ENCODE results near the gene PRDM12.

PRDM12 gene

DNA sequence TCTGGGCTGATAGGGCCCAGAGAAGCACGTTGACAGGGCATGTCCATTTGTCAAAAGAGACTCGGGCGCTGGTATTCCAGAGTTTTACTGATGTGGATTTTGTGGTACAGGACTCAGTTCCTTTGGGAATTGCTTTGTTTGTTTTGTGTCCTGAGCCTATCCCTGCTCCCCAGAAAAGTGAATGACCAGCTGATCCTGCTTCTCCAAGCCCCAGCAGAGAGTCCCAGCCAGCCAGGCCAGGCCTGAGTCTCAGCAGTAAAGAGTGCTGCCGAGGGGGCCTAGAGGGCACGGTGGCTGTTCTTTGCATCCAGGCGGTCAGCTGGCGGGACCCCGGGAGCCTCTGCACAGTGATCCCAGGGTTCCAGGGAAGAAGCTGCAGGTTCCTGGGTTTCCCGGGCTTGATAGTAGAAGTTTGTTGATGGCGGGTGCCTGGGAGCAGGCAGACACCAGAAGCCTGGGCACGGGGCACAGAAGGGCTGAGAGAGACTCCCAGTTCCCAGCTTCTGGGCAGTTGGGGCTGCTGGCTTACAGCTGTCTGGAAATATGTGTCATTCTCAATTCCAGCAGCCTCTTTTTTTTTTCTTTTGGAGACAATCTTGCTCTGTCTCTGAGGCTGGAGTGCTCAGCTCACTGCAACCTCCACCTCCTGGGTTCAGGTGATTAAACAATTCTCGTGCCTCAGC is 8.7 kb downstream of the PRDM12 start:
- H3K4me1 ChIP-seq (ENCODE audit: insufficient read depth, low read length, severe bottlenecking) = no peaks in the 10 kb centered on the region
- H3K4me2 ChIP-seq (ENCODE audit: low read length) = no peak overlapping the region
- H2AFZ ChIP-seq (ENCODE audit: low read length) = no peak overlapping the region
- no peak overlapping the region for H3K4me3 ChIP-seq (ENCODE audit: low read depth, low read length, poor library complexity, severe bottlenecking)
- no peaks in the 10 kb centered on the region for H3K9me3 ChIP-seq (ENCODE audit: low read length)
- no peaks in the 10 kb centered on the region for H3K36me3 ChIP-seq (ENCODE audit: insufficient read depth, low read length)
- H3F3A ChIP-seq (ENCODE audit: insufficient read depth, low read length) = no peaks in the 10 kb centered on the region
- TF ChIP-seq, protein P1, sequence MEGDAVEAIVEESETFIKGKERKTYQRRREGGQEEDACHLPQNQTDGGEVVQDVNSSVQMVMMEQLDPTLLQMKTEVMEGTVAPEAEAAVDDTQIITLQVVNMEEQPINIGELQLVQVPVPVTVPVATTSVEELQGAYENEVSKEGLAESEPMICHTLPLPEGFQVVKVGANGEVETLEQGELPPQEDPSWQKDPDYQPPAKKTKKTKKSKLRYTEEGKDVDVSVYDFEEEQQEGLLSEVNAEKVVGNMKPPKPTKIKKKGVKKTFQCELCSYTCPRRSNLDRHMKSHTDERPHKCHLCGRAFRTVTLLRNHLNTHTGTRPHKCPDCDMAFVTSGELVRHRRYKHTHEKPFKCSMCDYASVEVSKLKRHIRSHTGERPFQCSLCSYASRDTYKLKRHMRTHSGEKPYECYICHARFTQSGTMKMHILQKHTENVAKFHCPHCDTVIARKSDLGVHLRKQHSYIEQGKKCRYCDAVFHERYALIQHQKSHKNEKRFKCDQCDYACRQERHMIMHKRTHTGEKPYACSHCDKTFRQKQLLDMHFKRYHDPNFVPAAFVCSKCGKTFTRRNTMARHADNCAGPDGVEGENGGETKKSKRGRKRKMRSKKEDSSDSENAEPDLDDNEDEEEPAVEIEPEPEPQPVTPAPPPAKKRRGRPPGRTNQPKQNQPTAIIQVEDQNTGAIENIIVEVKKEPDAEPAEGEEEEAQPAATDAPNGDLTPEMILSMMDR (IDR thresholded peaks at IDR 0.05; ENCODE audit: low read length) = no peak
- TF ChIP-seq EZH2 (IDR thresholded peaks at IDR 0.05; ENCODE audit: borderline replicate concordance, low read length) = no peak
- no peaks in the 10 kb centered on the region for H3K79me2 ChIP-seq (ENCODE audit: insufficient read depth, low read length)
- H4K20me1 ChIP-seq (ENCODE audit: insufficient read depth, low read length) = no peaks in the 10 kb centered on the region
- H3K9me2 ChIP-seq (ENCODE audit: low read depth, low read length) = no peaks in the 10 kb centered on the region
- no peak overlapping the region for H3K9ac ChIP-seq (ENCODE audit: low read length)
- H3K27me3 ChIP-seq (ENCODE audit: insufficient read depth, low read length) = 0 out of 2 replicates have a peak, but pooled peaks cover 3% of the 10 kb centered on the region
- H3K27ac ChIP-seq (ENCODE audit: low read depth, low read length, poor library complexity, severe bottlenecking) = no peak overlapping the region

DNA sequence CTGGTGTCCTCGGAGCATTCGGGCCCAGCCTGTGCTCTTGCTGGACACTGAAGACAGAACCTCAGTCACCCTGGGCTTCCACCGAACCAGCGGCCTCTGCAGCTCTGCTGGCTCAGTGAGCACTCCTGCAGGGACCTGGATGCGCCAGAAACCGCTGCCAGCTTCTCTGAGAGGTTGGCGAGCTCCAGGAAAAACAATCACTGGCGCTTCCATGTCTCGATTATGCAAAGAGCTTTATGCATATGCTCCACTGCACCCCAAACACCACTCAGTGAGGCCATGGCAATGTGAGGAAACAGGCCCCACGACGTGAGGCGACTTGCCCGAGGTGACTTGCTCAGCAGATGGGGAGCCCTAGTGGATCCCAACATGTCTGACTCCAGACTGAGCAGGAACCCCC is 11.0 kb downstream of the PRDM12 start:
- Histone ChIP-seq H3K4me3 (ENCODE audit: low read depth, low read length, poor library complexity, severe bottlenecking) (no peak overlapping the region), H3K27me3 (ENCODE audit: insufficient read depth, low read length) (0 out of 2 replicates have a peak, but pooled peaks cover 3% of the 10 kb centered on the region), H3K79me2 (ENCODE audit: insufficient read depth, low read length) (no peaks in the 10 kb centered on the region), H4K20me1 (ENCODE audit: insufficient read depth, low read length) (no peaks in the 10 kb centered on the region), H3K9ac (ENCODE audit: low read length) (no peak overlapping the region), H3K4me2 (ENCODE audit: low read length) (no peak overlapping the region), H3K27ac (ENCODE audit: low read depth, low read length, poor library complexity, severe bottlenecking) (no peak overlapping the region), H3K9me3 (ENCODE audit: low read length) (no peaks in the 10 kb centered on the region), H2AFZ (ENCODE audit: low read length) (no peak overlapping the region), H3F3A (ENCODE audit: insufficient read depth, low read length) (no peaks in the 10 kb centered on the region), H3K9me2 (ENCODE audit: low read depth, low read length) (no peaks in the 10 kb centered on the region), H3K4me1 (ENCODE audit: insufficient read depth, low read length, severe bottlenecking) (no peaks in the 10 kb centered on the region), H3K36me3 (ENCODE audit: insufficient read depth, low read length) (no peaks in the 10 kb centered on the region)
- no peak for TF ChIP-seq EZH2 (IDR thresholded peaks at IDR 0.05; ENCODE audit: borderline replicate concordance, low read length)
- TF ChIP-seq, protein P1 (IDR thresholded peaks at IDR 0.05; ENCODE audit: low read length) = no peak

DNA sequence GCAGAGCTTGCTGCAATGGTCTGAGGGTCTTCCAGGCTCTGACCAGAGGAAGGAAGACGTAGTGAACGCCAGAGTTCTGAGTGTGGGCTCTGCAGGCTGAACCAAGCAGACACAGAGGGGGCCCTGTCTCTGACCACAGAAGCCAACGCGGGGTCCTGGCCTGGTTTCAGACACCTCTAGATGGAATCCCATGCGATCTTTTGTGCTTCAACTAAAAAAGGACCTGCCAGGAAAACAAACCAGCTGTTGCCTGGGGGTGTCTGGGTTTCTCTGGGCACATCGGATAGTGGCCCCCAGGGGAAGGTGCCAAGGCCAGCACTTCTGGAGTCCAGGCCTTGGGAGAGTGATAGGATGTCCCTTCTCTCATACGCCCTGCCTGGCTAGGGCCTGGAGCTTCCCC is 12.9 kb downstream of the PRDM12 start:
- Histone ChIP-seq H3K4me2 (ENCODE audit: low read length) (no peak overlapping the region), H3K4me1 (ENCODE audit: insufficient read depth, low read length, severe bottlenecking) (peaks cover 10% of the 10 kb centered on the region)
- TF ChIP-seq, protein P1 (IDR thresholded peaks at IDR 0.05; ENCODE audit: low read length) = no peak
- TF ChIP-seq EZH2 (IDR thresholded peaks at IDR 0.05; ENCODE audit: borderline replicate concordance, low read length) = no peak

More for the DNA sequence above, 12.9 kb downstream of the PRDM12 start:
- Histone ChIP-seq H3K27me3 (ENCODE audit: insufficient read depth, low read length) (no peaks in the 10 kb centered on the region), H2AFZ (ENCODE audit: low read length) (no peak overlapping the region), H3K9me3 (ENCODE audit: low read length) (no peaks in the 10 kb centered on the region), H3F3A (ENCODE audit: insufficient read depth, low read length) (no peaks in the 10 kb centered on the region), H3K79me2 (ENCODE audit: insufficient read depth, low read length) (no peaks in the 10 kb centered on the region), H4K20me1 (ENCODE audit: insufficient read depth, low read length) (no peaks in the 10 kb centered on the region), H3K9me2 (ENCODE audit: low read depth, low read length) (no peaks in the 10 kb centered on the region), H3K4me3 (ENCODE audit: low read depth, low read length, poor library complexity, severe bottlenecking) (no peak overlapping the region), H3K27ac (ENCODE audit: low read depth, low read length, poor library complexity, severe bottlenecking) (no peak overlapping the region), H3K36me3 (ENCODE audit: insufficient read depth, low read length) (no peaks in the 10 kb centered on the region), H3K9ac (ENCODE audit: low read length) (no peak overlapping the region)

Measured in OCI-LY1 (cell line).